H9 (cell line): ENCODE measurements around the gene LYZL6. TPM values are rescaled to one million over a fixed set of nuclear protein-coding genes. Genes with fewer than 3 reads are reported as not detected.

Experiments
- DNase-seq: peaks from one replicate; pipeline ENCODE4 v3.0.0-alpha.2; 2017
- H2AFZ ChIP-seq: one replicate; pipeline ENCODE4 v1.6.1; 2013; ENCODE audit warnings: mild to moderate bottlenecking, low read length, control low read depth, moderate library complexity
- H2AK5ac ChIP-seq: 2 replicates; pipeline ENCODE4 v1.6.1; 2013; ENCODE audit warnings: low read length, control low read depth, mixed read lengths; ENCODE audit not compliant: insufficient read length
- H2BK120ac ChIP-seq: one replicate; pipeline ENCODE4 v1.6.1; 2013; ENCODE audit warnings: low read depth, mild to moderate bottlenecking, low read length, control low read depth, inconsistent platforms; ENCODE audit not compliant: poor library complexity, severe bottlenecking
- H2BK12ac ChIP-seq: 2 replicates; pipeline ENCODE4 v1.6.1; 2013; ENCODE audit warnings: low read length, control low read depth, mixed read lengths, low read depth; ENCODE audit not compliant: insufficient read length
- H2BK15ac ChIP-seq: 2 replicates; pipeline ENCODE4 v1.6.1; 2013; ENCODE audit warnings: low read depth, low read length, control low read depth
- H2BK20ac ChIP-seq: one replicate; pipeline ENCODE4 v1.6.1; 2013; ENCODE audit warnings: low read depth, mild to moderate bottlenecking, low read length, control low read depth, inconsistent platforms; ENCODE audit not compliant: poor library complexity, severe bottlenecking
- H2BK5ac ChIP-seq: 2 replicates; pipeline ENCODE4 v1.6.1; 2013; ENCODE audit warnings: low read length, control low read depth, mixed read lengths; ENCODE audit not compliant: insufficient read length
- H3K14ac ChIP-seq: 2 replicates; pipeline ENCODE4 v1.6.1; 2013; ENCODE audit warnings: low read length, control low read depth; ENCODE audit not compliant: insufficient read depth
- H3K18ac ChIP-seq: 2 replicates; pipeline ENCODE4 v1.6.1; 2013; ENCODE audit warnings: low read depth, mild to moderate bottlenecking, mixed read lengths, low read length, control low read depth; ENCODE audit not compliant: insufficient read length
- H3K23ac ChIP-seq: 2 replicates; pipeline ENCODE4 v1.6.1; 2013; ENCODE audit warnings: low read length, control low read depth, mixed read lengths, low read depth; ENCODE audit not compliant: insufficient read length
- H3K23me2 ChIP-seq: 2 replicates; pipeline ENCODE4 v1.6.1; 2013; ENCODE audit warnings: low read depth, mild to moderate bottlenecking, mixed read lengths, low read length, control low read depth; ENCODE audit not compliant: insufficient read length, poor library complexity, severe bottlenecking
- H3K27ac ChIP-seq: 2 replicates; pipeline ENCODE4 v1.5.1; 2013; ENCODE audit warnings: low read length, control low read depth, mixed read lengths, low read depth; ENCODE audit not compliant: insufficient read length
- H3K27me3 ChIP-seq: 2 replicates; pipeline ENCODE4 v1.6.1; 2013; ENCODE audit warnings: low read length, control low read depth, inconsistent platforms; ENCODE audit not compliant: insufficient read depth
- H3K4ac ChIP-seq: 2 replicates; pipeline ENCODE4 v1.6.1; 2013; ENCODE audit warnings: low read depth, mild to moderate bottlenecking, control low read depth, inconsistent platforms, low read length, moderate library complexity
- H3K4me1 ChIP-seq: 2 replicates; pipeline ENCODE4 v1.6.1; 2013; ENCODE audit warnings: low read length, control low read depth, inconsistent platforms; ENCODE audit not compliant: insufficient read depth
- H3K4me2 ChIP-seq: 2 replicates; pipeline ENCODE4 v1.6.1; 2013; ENCODE audit warnings: low read length, control low read depth, mixed read lengths; ENCODE audit not compliant: insufficient read length, insufficient read depth
- H3K56ac ChIP-seq: 2 replicates; pipeline ENCODE4 v1.6.1; 2013; ENCODE audit warnings: low read depth, mild to moderate bottlenecking, mixed read lengths, low read length, control low read depth; ENCODE audit not compliant: insufficient read length
- H3K79me1 ChIP-seq: 2 replicates; pipeline ENCODE4 v1.6.1; 2013; ENCODE audit warnings: low read depth, mild to moderate bottlenecking, moderate library complexity, low read length, control low read depth, inconsistent platforms; ENCODE audit not compliant: insufficient read depth, poor library complexity, severe bottlenecking
- H3K79me2 ChIP-seq: 2 replicates; pipeline ENCODE4 v1.6.1; 2013; ENCODE audit warnings: low read length, control low read depth, inconsistent platforms; ENCODE audit not compliant: insufficient read depth
- H3K9ac ChIP-seq: 2 replicates; pipeline ENCODE4 v1.6.1; 2013; ENCODE audit warnings: low read length, control low read depth, mixed read lengths; ENCODE audit not compliant: insufficient read length; ENCODE audit errors: extremely low read depth
- H3K9me3 ChIP-seq: one replicate; pipeline ENCODE4 v1.6.1; 2013; ENCODE audit warnings: low read depth, low read length, inconsistent platforms; ENCODE audit not compliant: control insufficient read depth
- H3T11ph ChIP-seq: one replicate; pipeline ENCODE4 v1.6.1; 2013; ENCODE audit warnings: mild to moderate bottlenecking, low read length, control low read depth, inconsistent platforms
- H4K20me1 ChIP-seq: one replicate; pipeline ENCODE4 v1.6.1; 2013; ENCODE audit not compliant: control insufficient read depth, insufficient read length, insufficient read depth
- H4K5ac ChIP-seq: 2 replicates; pipeline ENCODE4 v1.6.1; 2013; ENCODE audit warnings: low read depth, mild to moderate bottlenecking, mixed read lengths, low read length, control low read depth; ENCODE audit not compliant: insufficient read length
- H4K8ac ChIP-seq: replicated peaks from 2 replicates; pipeline ENCODE4 v1.6.1; 2013; ENCODE audit warnings: low read length, control low read depth, mixed read lengths, low read depth; ENCODE audit not compliant: insufficient read length
- H4K91ac ChIP-seq: 2 replicates; pipeline ENCODE4 v1.6.1; 2013; ENCODE audit warnings: low read depth, mild to moderate bottlenecking, moderate library complexity, mixed read lengths, low read length, control low read depth; ENCODE audit not compliant: insufficient read length
- H3K27ac Mint-ChIP-seq, 3 experiments: 2 replicates in 2 of 3; 3 replicates in 1 of 3; pipeline ENCODE4 v1.8.0; 2020 to 2021; ENCODE audit warnings: mixed read lengths in 3 of 3, mild to moderate bottlenecking in 1 of 3, moderate library complexity in 1 of 3
- H3K27me3 Mint-ChIP-seq: 2 replicates; pipeline ENCODE4 v1.8.0; 2021; ENCODE audit warnings: low read depth, mild to moderate bottlenecking, moderate library complexity, mixed read lengths
- H3K36me3 Mint-ChIP-seq, 3 experiments: 2 replicates in 2 of 3; 3 replicates in 1 of 3; pipeline ENCODE4 v1.8.0; 2020 to 2021; ENCODE audit warnings: low read depth in 3 of 3, mixed read lengths in 3 of 3; ENCODE audit not compliant: insufficient read depth in 1 of 3
- H3K4me1 Mint-ChIP-seq, 2 experiments: 2 replicates each; pipeline ENCODE4 v1.8.0; 2020; ENCODE audit warnings: mixed read lengths in 2 of 2
- H3K4me3 Mint-ChIP-seq, 2 experiments: 2 replicates in 1 of 2; 3 replicates in 1 of 2; pipeline ENCODE4 v1.8.0; 2020 to 2021; ENCODE audit warnings: mild to moderate bottlenecking in 2 of 2, mixed read lengths in 2 of 2, moderate library complexity in 1 of 2
- H3K9me3 Mint-ChIP-seq, 2 experiments: 2 replicates in 1 of 2; 3 replicates in 1 of 2; pipeline ENCODE4 v1.8.0; 2020; ENCODE audit warnings: mild to moderate bottlenecking in 2 of 2, mixed read lengths in 2 of 2, moderate library complexity in 1 of 2
- CTCF ChIP-seq: fragments of 200-600 bp; sonication (generic); conservative IDR thresholded peaks from 3 replicates; pipeline ENCODE4 v1.8.0; 2021; ENCODE audit warnings: antibody characterized with exemption, mild to moderate bottlenecking
- WGBS: extraction: QIAGEN DNeasy Blood & Tissue Kit; methylation state at CpG from one replicate; pipeline ENCODE4 v1.1.7; 2013; ENCODE audit warnings: missing lambda C conversion rate, low lambda C conversion rate, mixed read lengths; ENCODE audit not compliant: insufficient read length; ENCODE audit errors: extremely low coverage; 5-methylcytosine and 5-hydroxymethylcytosine counted together
- total RNA-seq: library from RNA; stranded (reverse); gene quantifications from 2 replicates; pipeline ENCODE4 v1.2.1, GENCODE V29; 2021

LYZL6 gene
- total RNA-seq, 1 experiment from 2014 or later: not detected

GRCh38 chr17:35972945-35973332 lies 29.4 kb upstream of the LYZL6 start:
- TF ChIP-seq CTCF: no peak
- Histone ChIP-seq H3K23ac (no peak overlapping the region), H4K91ac (no peak overlapping the region), H4K20me1 (no peaks in the 10 kb centered on the region), H3K9me3 (no peaks in the 10 kb centered on the region), H2BK120ac (no peak overlapping the region), H2BK12ac (no peak overlapping the region), H3K27me3 (no peaks in the 10 kb centered on the region), H3K79me1 (no peaks in the 10 kb centered on the region), H2BK20ac (no peak overlapping the region), H2BK15ac (no peak overlapping the region), H3K23me2 (no peaks in the 10 kb centered on the region), H3K4me2 (no peak overlapping the region), H4K8ac (no peak overlapping the region), H3K27ac (no peak overlapping the region), H3K4me1 (no peaks in the 10 kb centered on the region), H3T11ph (no peak overlapping the region), H3K4ac (no peak overlapping the region), H4K5ac (no peak overlapping the region), H3K79me2 (no peaks in the 10 kb centered on the region), H2AFZ (no peak overlapping the region), H3K14ac (no peak overlapping the region), H2BK5ac (no peak overlapping the region), H3K18ac (no peak overlapping the region), H2AK5ac (no peak overlapping the region), H3K56ac (no peak overlapping the region), H3K9ac (no peak overlapping the region)
- Mint-ChIP-seq H3K36me3 (no peaks in the 10 kb centered on the region), H3K4me1 (peaks cover 5 to 11% of the 10 kb centered on the region in 2 experiments; a peak in 3 of 4 replicates), H3K4me3 (no peak overlapping the region), H3K27me3 (0 out of 2 replicates have a peak, but pooled peaks cover 1% of the 10 kb centered on the region), H3K27ac (no peak overlapping the region), H3K9me3 (no peaks in the 10 kb centered on the region)
- no CpG with 5 or more reads among the region's 4 CpGs for WGBS
- no peak for DNase-seq
